ENCODE data around the gene RCOR2.

RCOR2 gene

GRCh38 chr11:63922673-63923192, 5.8 kb upstream of the RCOR2 start:
- DNase-seq = no peak

- DNase-seq = no peak
Observed at GRCh38 chr11:63920939-63921417, 4.0 kb upstream of the RCOR2 start.

- no peak for DNase-seq
Observed at GRCh38 chr11:63920126-63920938, 3.4 kb upstream of the RCOR2 start.

- peak; percentile 48 for DNase-seq
Observed at GRCh38 chr11:63919267-63920125, 2.5 kb upstream of the RCOR2 start.

- peak; percentile 65 for DNase-seq
Observed at GRCh38 chr11:63918507-63919191, 1.7 kb upstream of the RCOR2 start.

GRCh38 chr11:63917692-63918506, 935 bp upstream of the RCOR2 start:
- peak; percentile 43 for DNase-seq

GRCh38 chr11:63915961-63916836, 765 bp downstream of the RCOR2 start:
- DNase-seq = peak; percentile 35

GRCh38 chr11:63914896-63915691, 1.9 kb downstream of the RCOR2 start:
- DNase-seq = no peak

- no peak for DNase-seq
Observed at GRCh38 chr11:63913866-63914830, 2.8 kb downstream of the RCOR2 start.

GRCh38 chr11:63912678-63913077, 4.3 kb downstream of the RCOR2 start:
- no peak for DNase-seq

GRCh38 chr11:63911876-63912275, 5.1 kb downstream of the RCOR2 start:
- no peak for DNase-seq

GRCh38 chr11:63911440-63911839, 5.5 kb downstream of the RCOR2 start:
- DNase-seq = no peak

- DNase-seq = no peak
Observed at GRCh38 chr11:63910675-63911074, 6.3 kb downstream of the RCOR2 start.

- DNase-seq = no peak
Observed at GRCh38 chr11:63909591-63910506, 7.1 kb downstream of the RCOR2 start.

- DNase-seq = no peak
Observed at GRCh38 chr11:63908631-63909401, 8.1 kb downstream of the RCOR2 start.

- no peak for DNase-seq
Observed at GRCh38 chr11:63907808-63908530, 9.0 kb downstream of the RCOR2 start.

Data from fibroblast of skin of abdomen (primary cell).